C4-2B (cell line): ENCODE results near the gene RRN3.
A peak's percentile ranks its signal among the peaks of the same experiment; 100 is the strongest.
"Not testable (repeated sequence)": the region's sequence is repeated elsewhere in the genome, so short reads cannot be mapped to it uniquely, and the experiment has no call there.

Source experiments
- H3K27ac ChIP-seq: fragments of 450-650 bp; 2 replicates; pipeline ENCODE4 v1.5.1; 2017
- CTCF ChIP-seq: fragments of 450-650 bp; conservative IDR thresholded peaks from 2 replicates; pipeline ENCODE4 v1.5.1; 2017; ENCODE audit warnings: mild to moderate bottlenecking

Gene RRN3

GRCh38 chr16:15022194-15022593, 71.9 kb downstream of the RRN3 start:
- TF ChIP-seq CTCF: peak; percentile 64
- not testable (repeated sequence) for H3K27ac ChIP-seq

GRCh38 chr16:15021429-15021828, 72.6 kb downstream of the RRN3 start:
- H3K27ac ChIP-seq: not testable (repeated sequence)

GRCh38 chr16:15016951-15017580, 77.0 kb downstream of the RRN3 start:
- H3K27ac ChIP-seq: not testable (repeated sequence)

GRCh38 chr16:15016354-15016753, 77.7 kb downstream of the RRN3 start:
- H3K27ac ChIP-seq: not testable (repeated sequence)

GRCh38 chr16:15015671-15016070, 78.4 kb downstream of the RRN3 start:
- not testable (repeated sequence) for H3K27ac ChIP-seq

GRCh38 chr16:15012941-15013340, 81.1 kb downstream of the RRN3 start:
- not testable (repeated sequence) for H3K27ac ChIP-seq
